Neuronal stem cell (in vitro differentiated cells): ENCODE results near the gene HPCAL1.

Source experiments
- DNase-seq: peaks from one replicate; pipeline ENCODE4 v3.0.0-alpha.2; 2013; ENCODE audit warnings: low spot score
- H2AFZ ChIP-seq: one replicate; pipeline ENCODE4 v1.6.1; 2013; ENCODE audit warnings: mild to moderate bottlenecking, low read length, inconsistent platforms
- H2AK5ac ChIP-seq: 2 replicates; pipeline ENCODE4 v1.6.1; 2013; ENCODE audit warnings: low read depth, mild to moderate bottlenecking, inconsistent platforms, low read length, moderate library complexity, mixed read lengths
- H2BK120ac ChIP-seq: 2 replicates; pipeline ENCODE4 v1.6.1; 2013; ENCODE audit warnings: low read depth, mild to moderate bottlenecking, inconsistent platforms, low read length, moderate library complexity, mixed read lengths
- H2BK12ac ChIP-seq: one replicate; pipeline ENCODE4 v1.6.1; 2013; ENCODE audit warnings: low read length, inconsistent platforms
- H2BK15ac ChIP-seq: 2 replicates; pipeline ENCODE4 v1.6.1; 2013; ENCODE audit warnings: mild to moderate bottlenecking, low read length, inconsistent platforms, mixed read lengths
- H2BK5ac ChIP-seq: one replicate; pipeline ENCODE4 v1.6.1; 2013; ENCODE audit warnings: inconsistent platforms, mild to moderate bottlenecking, low read length, moderate library complexity
- H3K14ac ChIP-seq: one replicate; pipeline ENCODE4 v1.6.1; 2013; ENCODE audit warnings: low read length, inconsistent platforms
- H3K18ac ChIP-seq: 2 replicates; pipeline ENCODE4 v1.6.1; 2013; ENCODE audit warnings: low read length, inconsistent platforms
- H3K23ac ChIP-seq: 2 replicates; pipeline ENCODE4 v1.6.1; 2013; ENCODE audit warnings: low read depth, mild to moderate bottlenecking, mixed read lengths, low read length, inconsistent platforms; ENCODE audit not compliant: poor library complexity
- H3K27ac ChIP-seq: replicated peaks from 3 replicates; pipeline ENCODE4 v1.5.1; 2013; ENCODE audit warnings: low read length, inconsistent platforms
- H3K27me3 ChIP-seq, 3 experiments: 2 replicates each; pipeline ENCODE4 v1.6.1; 2013; ENCODE audit warnings: low read length in 3 of 3, mild to moderate bottlenecking in 2 of 3, inconsistent platforms in 1 of 3, low read depth in 1 of 3, mixed read lengths in 1 of 3, moderate library complexity in 1 of 3; ENCODE audit not compliant: control insufficient read depth in 3 of 3, insufficient read depth in 3 of 3
- H3K36me3 ChIP-seq, 2 donors: replicated peaks in 1 of 2; 2 replicates each; pipeline ENCODE4 v1.6.1; 2013; ENCODE audit warnings: low read length in 2 of 2; ENCODE audit not compliant: control insufficient read depth in 2 of 2, insufficient read depth in 2 of 2
- H3K4ac ChIP-seq: 2 replicates; pipeline ENCODE4 v1.6.1; 2013; ENCODE audit warnings: inconsistent platforms, mild to moderate bottlenecking, low read length, moderate library complexity
- H3K4me1 ChIP-seq, 2 donors: 1 replicate in 1 of 2; 2 replicates in 1 of 2; pipeline ENCODE4 v1.6.1; 2013; ENCODE audit warnings: low read length in 2 of 2, low read depth in 1 of 2; ENCODE audit not compliant: control insufficient read depth in 2 of 2, insufficient read depth in 1 of 2
- H3K4me2 ChIP-seq: one replicate; pipeline ENCODE4 v1.6.1; 2013; ENCODE audit warnings: mild to moderate bottlenecking, low read length, inconsistent platforms; ENCODE audit not compliant: insufficient read depth, poor library complexity, severe bottlenecking
- H3K4me3 ChIP-seq, 2 donors: 2 replicates each; pipeline ENCODE4 v1.5.1; 2013; ENCODE audit warnings: low read length in 2 of 2, mild to moderate bottlenecking in 2 of 2, inconsistent platforms in 1 of 2, moderate library complexity in 1 of 2
- H3K79me1 ChIP-seq: one replicate; pipeline ENCODE4 v1.6.1; 2013; ENCODE audit warnings: low read depth, mild to moderate bottlenecking, inconsistent platforms, low read length, moderate library complexity
- H3K9ac ChIP-seq: one replicate; pipeline ENCODE4 v1.6.1; 2013; ENCODE audit warnings: mild to moderate bottlenecking, low read depth, low read length, inconsistent platforms; ENCODE audit not compliant: poor library complexity
- H3K9me3 ChIP-seq, 2 donors: replicated peaks in 1 of 2; 2 replicates each; pipeline versions ENCODE3 to v1.6.1; 2013; ENCODE audit warnings: low read length in 2 of 2, mild to moderate bottlenecking in 2 of 2, inconsistent platforms in 1 of 2, low read depth in 1 of 2, mixed read lengths in 1 of 2, moderate library complexity in 1 of 2; ENCODE audit not compliant: control insufficient read depth in 2 of 2, insufficient read depth in 1 of 2
- H4K8ac ChIP-seq: one replicate; pipeline ENCODE4 v1.6.1; 2013; ENCODE audit warnings: low read depth, mild to moderate bottlenecking, inconsistent platforms, low read length, moderate library complexity
- H4K91ac ChIP-seq: one replicate; pipeline ENCODE4 v1.6.1; 2013; ENCODE audit warnings: low read length, low read depth, mild to moderate bottlenecking, inconsistent platforms; ENCODE audit not compliant: poor library complexity
- WGBS, 2 donors: extraction: QIAGEN DNeasy Blood & Tissue Kit; methylation state at CpG; one replicate each; pipeline ENCODE4 v1.1.7; 2013; ENCODE audit warnings: missing lambda C conversion rate in 2 of 2, mixed read lengths in 1 of 2; ENCODE audit not compliant: insufficient read length in 2 of 2, insufficient replicate concordance in 1 of 2; ENCODE audit errors: extremely low coverage in 2 of 2; 5-methylcytosine and 5-hydroxymethylcytosine counted together

HPCAL1 gene

DNA sequence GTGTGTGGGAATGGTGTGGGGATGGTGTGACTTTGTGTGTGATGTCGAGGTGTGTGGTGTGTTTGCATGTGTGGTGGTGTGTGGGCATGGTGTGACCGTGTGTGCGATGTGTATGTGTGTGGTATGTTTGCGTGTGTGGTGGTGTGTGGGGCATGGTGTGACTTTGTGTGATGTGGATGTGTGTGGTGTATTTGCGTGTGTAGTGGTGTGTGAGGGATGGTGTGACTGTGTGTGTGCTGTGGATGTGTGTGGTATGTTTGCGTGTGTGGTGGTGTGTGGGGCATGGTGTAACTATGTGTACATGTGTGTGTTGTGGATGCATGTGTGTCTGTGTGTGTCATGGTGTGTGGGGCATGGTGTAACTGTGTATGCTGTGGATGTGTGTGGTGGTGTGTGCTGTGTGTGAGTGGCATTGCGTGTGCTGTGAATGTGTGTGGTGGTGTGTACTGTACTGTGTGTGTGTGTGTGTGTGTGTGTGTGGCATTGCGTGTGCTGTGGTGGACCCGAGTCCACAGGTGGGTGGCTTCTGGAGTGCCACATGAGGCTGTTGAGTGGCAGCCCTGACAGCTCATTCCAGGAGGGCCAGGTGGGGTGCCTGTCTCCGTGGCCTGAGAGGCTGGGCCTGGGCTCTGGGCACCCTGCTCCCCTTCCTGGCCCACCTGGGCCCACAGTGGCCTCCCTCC, 130.7 kb downstream of the HPCAL1 start:
- no peak for DNase-seq
- H3K36me3 ChIP-seq: peaks cover 1% of the 10 kb centered on the region in 2 donors
- H3K9me3 ChIP-seq: peaks cover 0 to 5% of the 10 kb centered on the region in 2 donors
- WGBS, 2 donors: 100% methylated on average over 6 of the region's 10 CpGs; no CpG with 5 or more reads in 1 of the 2 donors
- no peak overlapping the region for H3K27ac ChIP-seq
- H3K27me3 ChIP-seq: peaks cover 0 to 16% (median 0%) of the 10 kb centered on the region in 3 experiments
- peak overlapping the region; percentile 75 for H2BK12ac ChIP-seq
- H3K23ac ChIP-seq: peak overlapping the region; percentile 75
- peak overlapping the region; percentile 89 for H3K9ac ChIP-seq
- H2BK15ac ChIP-seq: peak overlapping the region; percentile 38
- no peak overlapping the region for H2BK120ac ChIP-seq
- H3K18ac ChIP-seq: peak overlapping the region; percentile 74
- no peak overlapping the region for H2BK5ac ChIP-seq
- H2AK5ac ChIP-seq: peak overlapping the region; percentile 98
- no peak overlapping the region for H4K91ac ChIP-seq
- peak overlapping the region; percentile 90 for H3K4ac ChIP-seq
- H3K4me2 ChIP-seq: no peak overlapping the region
- H4K8ac ChIP-seq: no peak overlapping the region
- H2AFZ ChIP-seq: no peak overlapping the region
- peaks cover 14 to 16% of the 10 kb centered on the region in 2 donors for H3K4me1 ChIP-seq
- H3K14ac ChIP-seq: peak overlapping the region; percentile 90
- H3K4me3 ChIP-seq: peak overlapping the region in 1 of 2 donors; percentile 65
- H3K79me1 ChIP-seq: peaks cover 5% of the 10 kb centered on the region

DNA sequence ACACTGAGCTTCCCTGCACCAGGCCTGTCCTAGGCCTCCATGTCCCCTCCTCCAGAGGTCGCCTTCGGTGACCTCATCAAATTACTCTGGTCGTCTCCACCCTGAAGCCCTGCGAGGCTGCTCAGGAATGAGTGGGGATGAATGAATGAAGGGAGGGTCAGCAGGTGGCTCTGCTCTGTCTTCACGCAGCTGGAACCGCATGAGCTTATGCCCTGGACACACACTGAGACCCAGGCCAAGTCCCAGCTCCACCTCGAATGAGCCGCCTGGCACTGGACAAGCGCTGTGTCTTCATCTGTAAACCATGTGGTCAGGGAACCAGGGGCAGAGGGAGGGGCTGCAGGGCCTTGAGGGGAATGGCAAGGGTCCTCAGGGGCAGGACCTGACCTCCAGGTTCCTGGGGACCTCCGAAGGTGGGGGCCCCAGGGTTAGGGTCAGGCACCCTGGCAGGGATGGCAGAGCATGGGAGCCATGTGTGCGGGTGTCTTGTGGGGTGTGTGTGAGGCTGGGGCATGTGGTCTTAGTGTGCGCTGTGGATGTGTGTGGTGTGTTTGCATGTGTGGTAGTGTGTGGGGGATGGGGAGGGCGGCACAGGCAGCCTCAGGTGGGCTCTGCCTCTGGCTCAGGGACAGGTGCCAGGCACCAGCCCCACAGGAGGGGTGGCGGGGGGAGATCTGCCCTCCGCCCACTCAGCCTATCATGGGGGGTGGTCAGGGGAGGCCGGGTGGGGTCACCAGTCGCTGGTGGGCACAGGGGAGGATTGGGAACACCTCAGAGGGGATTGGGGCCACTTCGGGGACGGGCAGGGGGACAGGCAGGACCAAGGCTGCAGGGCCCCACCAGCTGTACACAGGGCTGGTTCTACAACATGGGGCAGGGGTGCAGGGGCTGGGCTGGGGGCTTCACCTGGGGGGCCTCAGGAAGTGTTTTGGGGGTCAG, 131.5 kb downstream of the HPCAL1 start:
- peaks cover 0 to 16% (median 0%) of the 10 kb centered on the region in 3 experiments for H3K27me3 ChIP-seq
- H3K14ac ChIP-seq: peak overlapping the region; percentile 82
- H3K27ac ChIP-seq: no peak overlapping the region
- no peak for DNase-seq
- H3K4me2 ChIP-seq: no peak overlapping the region
- no peak overlapping the region for H3K4me3 ChIP-seq
- H3K4me1 ChIP-seq: peaks cover 14 to 16% of the 10 kb centered on the region in 2 donors
- H3K79me1 ChIP-seq: peaks cover 5% of the 10 kb centered on the region
- no peak overlapping the region for H4K91ac ChIP-seq
- peak overlapping the region; percentile 70 for H3K9ac ChIP-seq
- H4K8ac ChIP-seq: peak overlapping the region; percentile 17
- H3K23ac ChIP-seq: no peak overlapping the region
- H2BK15ac ChIP-seq: peak overlapping the region; percentile 83
- no peak overlapping the region for H3K4ac ChIP-seq
- H2BK120ac ChIP-seq: no peak overlapping the region
- peak overlapping the region; percentile 75 for H2BK12ac ChIP-seq
- peak overlapping the region; percentile 86 for H3K18ac ChIP-seq
- H3K9me3 ChIP-seq: peaks cover 0 to 5% of the 10 kb centered on the region in 2 donors
- H2AK5ac ChIP-seq: peak overlapping the region; percentile 98
- H3K36me3 ChIP-seq: peaks cover 4 to 9% of the 10 kb centered on the region in 2 donors
- WGBS, 2 donors: no CpG with 5 or more reads among the region's 19 CpGs
- peak overlapping the region; percentile 44 for H2AFZ ChIP-seq
- peak overlapping the region; percentile 24 for H2BK5ac ChIP-seq

DNA sequence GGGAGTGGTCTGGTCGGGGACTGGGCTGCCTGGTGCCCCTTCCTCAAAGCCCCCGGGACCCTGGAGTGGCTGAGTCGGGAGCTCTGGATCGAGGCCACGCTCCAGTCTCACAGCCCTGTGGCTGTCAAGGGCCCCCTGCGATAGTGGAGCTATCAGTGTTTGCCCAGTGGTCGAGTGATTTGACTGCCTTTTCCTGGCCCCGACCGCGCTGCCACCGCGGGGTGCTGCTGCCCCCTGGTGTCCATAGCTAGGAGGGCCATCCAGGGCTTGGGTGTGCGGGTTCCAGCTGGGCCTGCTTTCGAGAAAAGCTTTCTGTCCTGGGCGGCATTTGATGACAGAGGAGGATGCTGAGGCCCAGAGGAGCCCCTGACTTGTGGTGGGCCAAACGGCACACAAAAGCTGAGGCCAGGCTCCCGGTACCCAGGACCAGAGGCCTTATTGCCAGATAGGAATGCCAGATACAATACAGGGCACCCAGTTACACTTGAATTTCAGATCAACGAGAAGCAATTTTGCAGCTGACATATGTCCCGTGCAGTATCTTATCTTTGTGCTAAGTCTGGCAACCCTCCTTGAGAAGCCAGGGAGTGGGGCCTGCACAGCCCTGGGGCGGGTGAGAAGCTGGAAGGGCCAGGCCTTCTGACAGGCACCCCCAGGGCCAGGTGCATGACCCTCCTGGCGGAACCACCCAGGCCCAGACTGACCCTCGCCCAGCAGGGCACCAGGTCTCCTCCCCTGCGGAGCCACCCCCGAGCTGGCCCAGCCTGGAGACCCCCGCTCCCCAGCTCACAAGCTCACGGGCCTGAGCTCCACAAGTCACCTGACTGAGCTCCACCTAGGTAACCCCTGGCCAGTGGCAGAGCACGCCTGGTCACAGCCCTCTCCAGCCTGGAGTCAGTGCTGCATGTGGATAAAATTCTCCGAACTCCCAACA, 132.4 kb downstream of the HPCAL1 start:
- H3K4ac ChIP-seq: no peak overlapping the region
- H2AK5ac ChIP-seq: peak overlapping the region; percentile 98
- no peak overlapping the region for H2BK120ac ChIP-seq
- peak; percentile 83 for DNase-seq
- H4K8ac ChIP-seq: no peak overlapping the region
- H3K14ac ChIP-seq: no peak overlapping the region
- peak overlapping the region; percentile 30 for H3K18ac ChIP-seq
- no CpG with 5 or more reads among the region's 28 CpGs for WGBS, 2 donors
- peak overlapping the region; percentile 36 for H3K9ac ChIP-seq
- H2BK5ac ChIP-seq: no peak overlapping the region
- peaks cover 14 to 19% of the 10 kb centered on the region in 2 donors for H3K36me3 ChIP-seq
- H2AFZ ChIP-seq: peak overlapping the region; percentile 44
- peaks cover 5% of the 10 kb centered on the region for H3K79me1 ChIP-seq
- peaks cover 14 to 16% of the 10 kb centered on the region in 2 donors for H3K4me1 ChIP-seq
- H3K27me3 ChIP-seq: peaks cover 0 to 16% (median 0%) of the 10 kb centered on the region in 3 experiments
- H2BK12ac ChIP-seq: peak overlapping the region; percentile 16
- H3K4me2 ChIP-seq: no peak overlapping the region
- no peak overlapping the region for H3K27ac ChIP-seq
- no peak overlapping the region for H4K91ac ChIP-seq
- no peak overlapping the region for H3K23ac ChIP-seq
- H2BK15ac ChIP-seq: peak overlapping the region; percentile 83
- peaks cover 0 to 5% of the 10 kb centered on the region in 2 donors for H3K9me3 ChIP-seq
- no peak overlapping the region for H3K4me3 ChIP-seq
